ENCODE results near the gene ZNF605.

Gene ZNF605

GRCh38 chr12:132950844-132951535 is 5.1 kb downstream of the ZNF605 start:
- Histone ChIP-seq H3K4me3 (replicated peaks; ENCODE audit: insufficient read depth, low read length) (no peak overlapping the region), H3K27ac (replicated peaks) (no peak overlapping the region), H3K27me3 (ENCODE audit: insufficient read depth, poor library complexity, severe bottlenecking) (no peaks in the 10 kb centered on the region)
- no peak for DNase-seq (ENCODE audit: low read depth in 1 of 2, low spot score in 1 of 2)
- no peak for TF ChIP-seq GABPA (IDR thresholded peaks at IDR 0.05; ENCODE audit: low read depth)
- no peak for TF ChIP-seq CTCF (IDR thresholded peaks at IDR 0.05; ENCODE audit: insufficient read depth, low read length)
- no peak for TF ChIP-seq POLR2AphosphoS5 (IDR thresholded peaks at IDR 0.05; ENCODE audit: low read depth)
- no peak for TF ChIP-seq SPI1 (IDR thresholded peaks at IDR 0.05; ENCODE audit: borderline replicate concordance, low read depth)

GRCh38 chr12:132949936-132950837 is 5.9 kb downstream of the ZNF605 start:
- H3K27me3 ChIP-seq (ENCODE audit: insufficient read depth, poor library complexity, severe bottlenecking) = no peaks in the 10 kb centered on the region
- no peak overlapping the region for H3K4me3 ChIP-seq (replicated peaks; ENCODE audit: insufficient read depth, low read length)
- no peak for DNase-seq (ENCODE audit: low read depth in 1 of 2, low spot score in 1 of 2)
- H3K27ac ChIP-seq (replicated peaks) = no peak overlapping the region
- no peak for TF ChIP-seq GABPA (IDR thresholded peaks at IDR 0.05; ENCODE audit: low read depth)
- no peak for TF ChIP-seq CTCF (IDR thresholded peaks at IDR 0.05; ENCODE audit: insufficient read depth, low read length)
- TF ChIP-seq SPI1 (IDR thresholded peaks at IDR 0.05; ENCODE audit: borderline replicate concordance, low read depth) = no peak
- no peak for TF ChIP-seq POLR2AphosphoS5 (IDR thresholded peaks at IDR 0.05; ENCODE audit: low read depth)
- no peak for TF ChIP-seq REST (IDR thresholded peaks at IDR 0.05; ENCODE audit: insufficient replicate concordance, low read depth)

- no peak for DNase-seq (ENCODE audit: low read depth in 1 of 2, low spot score in 1 of 2)
- Histone ChIP-seq H3K4me3 (replicated peaks; ENCODE audit: insufficient read depth, low read length) (no peak overlapping the region), H3K27ac (replicated peaks) (no peak overlapping the region), H3K27me3 (ENCODE audit: insufficient read depth, poor library complexity, severe bottlenecking) (no peaks in the 10 kb centered on the region)
- no peak for TF ChIP-seq CTCF (IDR thresholded peaks at IDR 0.05; ENCODE audit: insufficient read depth, low read length)
- no peak for TF ChIP-seq GABPA (IDR thresholded peaks at IDR 0.05; ENCODE audit: low read depth)
Measured at GRCh38 chr12:132948146-132949066, 7.7 kb downstream of the ZNF605 start.

- Histone ChIP-seq H3K27me3 (ENCODE audit: insufficient read depth, poor library complexity, severe bottlenecking) (no peaks in the 10 kb centered on the region), H3K4me3 (replicated peaks; ENCODE audit: insufficient read depth, low read length) (no peak overlapping the region), H3K27ac (replicated peaks) (no peak overlapping the region)
- TF ChIP-seq GABPA (IDR thresholded peaks at IDR 0.05; ENCODE audit: low read depth) = no peak
- no peak for TF ChIP-seq POLR2AphosphoS5 (IDR thresholded peaks at IDR 0.05; ENCODE audit: low read depth)
- TF ChIP-seq SPI1 (IDR thresholded peaks at IDR 0.05; ENCODE audit: borderline replicate concordance, low read depth) = no peak
- TF ChIP-seq CTCF (IDR thresholded peaks at IDR 0.05; ENCODE audit: insufficient read depth, low read length) = no peak
- TF ChIP-seq REST (IDR thresholded peaks at IDR 0.05; ENCODE audit: insufficient replicate concordance, low read depth) = no peak
- DNase-seq (ENCODE audit: low read depth in 1 of 2, low spot score in 1 of 2) = no peak
Measured at GRCh38 chr12:132946246-132946820, 9.8 kb downstream of the ZNF605 start.

Data from HL-60 (cell line).